ENCODE data around the gene RAC2.

RAC2 gene

GRCh38 chr22:37195921-37196320 is 48.1 kb downstream of the RAC2 start:
- no peak for TF ChIP-seq CTCF (IDR thresholded peaks at IDR 0.05; ENCODE audit: low read depth, low read length)
- peaks cover 11% of the 10 kb centered on the region for H3K4me1 ChIP-seq
- peak; percentile 4 for DNase-seq
- H3K4me3 ChIP-seq (ENCODE audit: low read depth, low read length), result no peak overlapping the region
- H3K27me3 ChIP-seq, result no peaks in the 10 kb centered on the region
- H3K9me3 ChIP-seq, result no peaks in the 10 kb centered on the region
- H3K36me3 ChIP-seq, result no peaks in the 10 kb centered on the region

GRCh38 chr22:37194750-37195149 is 49.3 kb downstream of the RAC2 start:
- no peaks in the 10 kb centered on the region for H3K27me3 ChIP-seq
- no peak for DNase-seq
- no peaks in the 10 kb centered on the region for H3K36me3 ChIP-seq
- TF ChIP-seq CTCF (IDR thresholded peaks at IDR 0.05; ENCODE audit: low read depth, low read length), result no peak
- H3K4me3 ChIP-seq (ENCODE audit: low read depth, low read length), result no peak overlapping the region
- H3K4me1 ChIP-seq, result peaks cover 11% of the 10 kb centered on the region
- H3K9me3 ChIP-seq, result no peaks in the 10 kb centered on the region

GRCh38 chr22:37193629-37194191 is 50.4 kb downstream of the RAC2 start:
- Histone ChIP-seq H3K27me3 (no peaks in the 10 kb centered on the region), H3K9me3 (no peaks in the 10 kb centered on the region), H3K4me3 (ENCODE audit: low read depth, low read length) (no peak overlapping the region), H3K36me3 (no peaks in the 10 kb centered on the region), H3K4me1 (peaks cover 12% of the 10 kb centered on the region)
- no peak for TF ChIP-seq CTCF (IDR thresholded peaks at IDR 0.05; ENCODE audit: low read depth, low read length)
- DNase-seq, result peak; percentile 55

GRCh38 chr22:37192741-37193140 is 51.3 kb downstream of the RAC2 start:
- H3K27me3 ChIP-seq, result no peaks in the 10 kb centered on the region
- TF ChIP-seq CTCF (IDR thresholded peaks at IDR 0.05; ENCODE audit: low read depth, low read length), result no peak
- DNase-seq, result no peak
- H3K9me3 ChIP-seq, result no peaks in the 10 kb centered on the region
- H3K4me1 ChIP-seq, result peaks cover 16% of the 10 kb centered on the region
- no peaks in the 10 kb centered on the region for H3K36me3 ChIP-seq
- H3K4me3 ChIP-seq (ENCODE audit: low read depth, low read length), result no peak overlapping the region

GRCh38 chr22:37192204-37192603 is 51.9 kb downstream of the RAC2 start:
- Histone ChIP-seq H3K4me1 (peaks cover 13% of the 10 kb centered on the region), H3K9me3 (no peaks in the 10 kb centered on the region), H3K36me3 (no peaks in the 10 kb centered on the region), H3K4me3 (ENCODE audit: low read depth, low read length) (no peak overlapping the region), H3K27me3 (no peaks in the 10 kb centered on the region)
- no peak for DNase-seq
- no peak for TF ChIP-seq CTCF (IDR thresholded peaks at IDR 0.05; ENCODE audit: low read depth, low read length)

- H3K4me1 ChIP-seq, result peaks cover 17% of the 10 kb centered on the region
- no peaks in the 10 kb centered on the region for H3K36me3 ChIP-seq
- no peaks in the 10 kb centered on the region for H3K27me3 ChIP-seq
- no peak for TF ChIP-seq CTCF (IDR thresholded peaks at IDR 0.05; ENCODE audit: low read depth, low read length)
- H3K4me3 ChIP-seq (ENCODE audit: low read depth, low read length), result no peak overlapping the region
- H3K9me3 ChIP-seq, result no peaks in the 10 kb centered on the region
- DNase-seq, result no peak
These were observed 53.7 kb downstream of the RAC2 start for GRCh38 chr22:37190262-37190780.
